H1 (cell line): ENCODE data around the gene EVPL. TPM values are rescaled to one million over a fixed set of nuclear protein-coding genes. Genes with fewer than 3 reads are reported as not detected.

Experiments
- HDAC6 ChIP-seq: IDR thresholded peaks from one replicate; pipeline ENCODE4 v1.7.1; 2012; ENCODE audit warnings: low read depth, mild to moderate bottlenecking, inconsistent platforms, low read length, moderate library complexity
- TAF1 ChIP-seq: IDR thresholded peaks from 2 replicates; pipeline ENCODE4 v1.6.1; 2011; ENCODE audit warnings: mild to moderate bottlenecking, low read depth, low read length
- polyA plus RNA-seq, 7 experiments: library from polyadenylated mRNA; depleted of rRNA in 3 of 7; stranded (reverse) in 5 of 7; unstranded in 2 of 7; fragments of >200 nt in 5 of 7; fragments of 200-250 nt in 2 of 7; gene quantifications; 1 replicate in 5 of 7; 2 replicates in 1 of 7; 4 replicates in 1 of 7; pipeline versions ENCODE4 v1.2.1 to v1.2.3, GENCODE V29; 2011 to 2013; ENCODE audit warnings: missing spikeins in 2 of 7, mixed read lengths in 2 of 7
- total RNA-seq: library from RNA; stranded (reverse); fragmentation: NEBNext Ultra II Directional; extraction: Animal tissue kit (Norgen Biotek cat#: 25700); gene quantifications from 2 replicates; pipeline ENCODE4 v1.2.1, GENCODE V29; 2021
- TF ChIP-seq, protein P1 (sequence below): fragments of 300-600 bp; sonication (generic); IDR thresholded peaks from 2 replicates; pipeline ENCODE4 v1.7.1; 2012; ENCODE audit warnings: low read length, moderate library complexity, mild to moderate bottlenecking, inconsistent platforms; ENCODE audit not compliant: insufficient replicate concordance

EVPL gene
- total and polyA plus RNA-seq, 2 of the 8 experiments (the other 6 are each of a cell fraction or from before 2014, with no cell fraction given) = 0.20 to 0.99 TPM

DNA sequence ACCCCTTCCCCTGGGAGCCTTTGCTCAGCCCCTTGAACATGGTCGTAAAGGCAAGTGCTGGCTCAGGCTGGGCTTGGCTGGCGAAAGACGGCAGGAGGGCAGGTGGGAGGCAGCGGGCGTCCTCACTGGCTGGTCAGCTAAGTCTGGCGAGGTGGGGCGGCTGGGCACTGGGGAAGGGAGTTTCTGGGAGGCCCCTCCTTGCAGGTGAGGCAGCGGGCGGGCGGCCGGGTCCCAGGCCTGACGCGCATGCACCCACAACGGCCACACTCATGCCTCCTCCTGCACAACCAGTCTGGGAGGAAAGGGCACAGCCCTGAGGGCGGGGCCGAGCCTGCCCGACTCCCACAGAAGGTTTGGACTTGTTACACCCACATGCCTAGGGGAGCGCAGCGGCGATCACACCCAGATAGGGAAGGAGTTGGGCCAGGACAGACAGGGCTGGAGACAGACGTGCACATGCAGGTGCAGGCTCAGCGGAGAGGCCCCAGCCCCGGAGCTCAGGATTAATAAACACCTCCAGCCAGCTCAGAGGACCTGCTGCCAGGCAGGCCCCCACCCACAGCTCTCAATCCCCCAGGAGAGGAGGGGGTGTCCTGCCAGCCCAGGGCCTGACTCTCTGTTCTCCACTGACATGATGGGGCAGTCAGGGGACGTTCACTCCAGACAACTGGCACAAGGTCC lies at the start of gene EVPL (continued):
- TF ChIP-seq, protein P1, sequence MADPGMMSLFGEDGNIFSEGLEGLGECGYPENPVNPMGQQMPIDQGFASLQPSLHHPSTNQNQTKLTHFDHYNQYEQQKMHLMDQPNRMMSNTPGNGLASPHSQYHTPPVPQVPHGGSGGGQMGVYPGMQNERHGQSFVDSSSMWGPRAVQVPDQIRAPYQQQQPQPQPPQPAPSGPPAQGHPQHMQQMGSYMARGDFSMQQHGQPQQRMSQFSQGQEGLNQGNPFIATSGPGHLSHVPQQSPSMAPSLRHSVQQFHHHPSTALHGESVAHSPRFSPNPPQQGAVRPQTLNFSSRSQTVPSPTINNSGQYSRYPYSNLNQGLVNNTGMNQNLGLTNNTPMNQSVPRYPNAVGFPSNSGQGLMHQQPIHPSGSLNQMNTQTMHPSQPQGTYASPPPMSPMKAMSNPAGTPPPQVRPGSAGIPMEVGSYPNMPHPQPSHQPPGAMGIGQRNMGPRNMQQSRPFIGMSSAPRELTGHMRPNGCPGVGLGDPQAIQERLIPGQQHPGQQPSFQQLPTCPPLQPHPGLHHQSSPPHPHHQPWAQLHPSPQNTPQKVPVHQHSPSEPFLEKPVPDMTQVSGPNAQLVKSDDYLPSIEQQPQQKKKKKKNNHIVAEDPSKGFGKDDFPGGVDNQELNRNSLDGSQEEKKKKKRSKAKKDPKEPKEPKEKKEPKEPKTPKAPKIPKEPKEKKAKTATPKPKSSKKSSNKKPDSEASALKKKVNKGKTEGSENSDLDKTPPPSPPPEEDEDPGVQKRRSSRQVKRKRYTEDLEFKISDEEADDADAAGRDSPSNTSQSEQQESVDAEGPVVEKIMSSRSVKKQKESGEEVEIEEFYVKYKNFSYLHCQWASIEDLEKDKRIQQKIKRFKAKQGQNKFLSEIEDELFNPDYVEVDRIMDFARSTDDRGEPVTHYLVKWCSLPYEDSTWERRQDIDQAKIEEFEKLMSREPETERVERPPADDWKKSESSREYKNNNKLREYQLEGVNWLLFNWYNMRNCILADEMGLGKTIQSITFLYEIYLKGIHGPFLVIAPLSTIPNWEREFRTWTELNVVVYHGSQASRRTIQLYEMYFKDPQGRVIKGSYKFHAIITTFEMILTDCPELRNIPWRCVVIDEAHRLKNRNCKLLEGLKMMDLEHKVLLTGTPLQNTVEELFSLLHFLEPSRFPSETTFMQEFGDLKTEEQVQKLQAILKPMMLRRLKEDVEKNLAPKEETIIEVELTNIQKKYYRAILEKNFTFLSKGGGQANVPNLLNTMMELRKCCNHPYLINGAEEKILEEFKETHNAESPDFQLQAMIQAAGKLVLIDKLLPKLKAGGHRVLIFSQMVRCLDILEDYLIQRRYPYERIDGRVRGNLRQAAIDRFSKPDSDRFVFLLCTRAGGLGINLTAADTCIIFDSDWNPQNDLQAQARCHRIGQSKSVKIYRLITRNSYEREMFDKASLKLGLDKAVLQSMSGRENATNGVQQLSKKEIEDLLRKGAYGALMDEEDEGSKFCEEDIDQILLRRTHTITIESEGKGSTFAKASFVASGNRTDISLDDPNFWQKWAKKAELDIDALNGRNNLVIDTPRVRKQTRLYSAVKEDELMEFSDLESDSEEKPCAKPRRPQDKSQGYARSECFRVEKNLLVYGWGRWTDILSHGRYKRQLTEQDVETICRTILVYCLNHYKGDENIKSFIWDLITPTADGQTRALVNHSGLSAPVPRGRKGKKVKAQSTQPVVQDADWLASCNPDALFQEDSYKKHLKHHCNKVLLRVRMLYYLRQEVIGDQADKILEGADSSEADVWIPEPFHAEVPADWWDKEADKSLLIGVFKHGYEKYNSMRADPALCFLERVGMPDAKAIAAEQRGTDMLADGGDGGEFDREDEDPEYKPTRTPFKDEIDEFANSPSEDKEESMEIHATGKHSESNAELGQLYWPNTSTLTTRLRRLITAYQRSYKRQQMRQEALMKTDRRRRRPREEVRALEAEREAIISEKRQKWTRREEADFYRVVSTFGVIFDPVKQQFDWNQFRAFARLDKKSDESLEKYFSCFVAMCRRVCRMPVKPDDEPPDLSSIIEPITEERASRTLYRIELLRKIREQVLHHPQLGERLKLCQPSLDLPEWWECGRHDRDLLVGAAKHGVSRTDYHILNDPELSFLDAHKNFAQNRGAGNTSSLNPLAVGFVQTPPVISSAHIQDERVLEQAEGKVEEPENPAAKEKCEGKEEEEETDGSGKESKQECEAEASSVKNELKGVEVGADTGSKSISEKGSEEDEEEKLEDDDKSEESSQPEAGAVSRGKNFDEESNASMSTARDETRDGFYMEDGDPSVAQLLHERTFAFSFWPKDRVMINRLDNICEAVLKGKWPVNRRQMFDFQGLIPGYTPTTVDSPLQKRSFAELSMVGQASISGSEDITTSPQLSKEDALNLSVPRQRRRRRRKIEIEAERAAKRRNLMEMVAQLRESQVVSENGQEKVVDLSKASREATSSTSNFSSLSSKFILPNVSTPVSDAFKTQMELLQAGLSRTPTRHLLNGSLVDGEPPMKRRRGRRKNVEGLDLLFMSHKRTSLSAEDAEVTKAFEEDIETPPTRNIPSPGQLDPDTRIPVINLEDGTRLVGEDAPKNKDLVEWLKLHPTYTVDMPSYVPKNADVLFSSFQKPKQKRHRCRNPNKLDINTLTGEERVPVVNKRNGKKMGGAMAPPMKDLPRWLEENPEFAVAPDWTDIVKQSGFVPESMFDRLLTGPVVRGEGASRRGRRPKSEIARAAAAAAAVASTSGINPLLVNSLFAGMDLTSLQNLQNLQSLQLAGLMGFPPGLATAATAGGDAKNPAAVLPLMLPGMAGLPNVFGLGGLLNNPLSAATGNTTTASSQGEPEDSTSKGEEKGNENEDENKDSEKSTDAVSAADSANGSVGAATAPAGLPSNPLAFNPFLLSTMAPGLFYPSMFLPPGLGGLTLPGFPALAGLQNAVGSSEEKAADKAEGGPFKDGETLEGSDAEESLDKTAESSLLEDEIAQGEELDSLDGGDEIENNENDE = no peak
- TF ChIP-seq TAF1 = no peak
- no peak for TF ChIP-seq HDAC6
- TF ChIP-seq, all 59 proteins: peak for 0
